Measurements from ENCODE around the gene PLXNA4. TPM values are rescaled to one million over a fixed set of nuclear protein-coding genes. Genes with fewer than 3 reads are reported as not detected.

PLXNA4 gene
- total and polyA plus RNA-seq, 4 donors: 0.63 to 4.6 (median 2.1) TPM

- Histone ChIP-seq H3K36me3 (ENCODE audit: control insufficient read depth in 4 of 4, insufficient read depth in 4 of 4, low read length in 4 of 4) (no peaks in the 10 kb centered on the region), H3K27me3 (ENCODE audit: control insufficient read depth in 3 of 3, insufficient read depth in 3 of 3, low read length in 2 of 3) (peaks cover 0 to 4% (median 2%) of the 10 kb centered on the region in 3 donors), H3K9me3 (ENCODE audit: control insufficient read depth in 4 of 4, insufficient read depth in 3 of 4, low read length in 3 of 4) (no peaks in the 10 kb centered on the region), H3K9ac (ENCODE audit: insufficient read depth in 1 of 2, low read length in 2 of 2) (no peak overlapping the region), H3K27ac (ENCODE audit: low read depth in 1 of 2, low read length in 1 of 2) (no peak overlapping the region), H3K4me3 (no peak overlapping the region), H3K4me1 (ENCODE audit: control insufficient read depth in 5 of 5, insufficient read depth in 5 of 5, low read length in 5 of 5) (peaks cover 0 to 22% (median 4%) of the 10 kb centered on the region in 5 donors)
- 80 to 82% methylated on average over 10 of the region's 10 CpGs for WGBS, 2 donors
- no peak for ATAC-seq (ENCODE audit: insufficient read depth, low FRiP score)
- no peak for DNase-seq
- no peak for TF ChIP-seq CTCF (IDR thresholded peaks at IDR 0.05; ENCODE audit: control extremely low read depth, extremely low read depth)
Measured at GRCh38 chr7:132400561-132401142, 175.6 kb downstream of the PLXNA4 start.

- Histone ChIP-seq H3K9ac (ENCODE audit: insufficient read depth in 1 of 2, low read length in 2 of 2) (no peak overlapping the region), H3K27me3 (ENCODE audit: control insufficient read depth in 3 of 3, insufficient read depth in 3 of 3, low read length in 2 of 3) (peaks cover 0 to 4% (median 2%) of the 10 kb centered on the region in 3 donors), H3K4me3 (no peak overlapping the region), H3K4me1 (ENCODE audit: control insufficient read depth in 5 of 5, insufficient read depth in 5 of 5, low read length in 5 of 5) (peaks cover 0 to 23% (median 6%) of the 10 kb centered on the region in 5 donors), H3K9me3 (ENCODE audit: control insufficient read depth in 4 of 4, insufficient read depth in 3 of 4, low read length in 3 of 4) (no peaks in the 10 kb centered on the region), H3K36me3 (ENCODE audit: control insufficient read depth in 4 of 4, insufficient read depth in 4 of 4, low read length in 4 of 4) (no peaks in the 10 kb centered on the region), H3K27ac (ENCODE audit: low read depth in 1 of 2, low read length in 1 of 2) (no peak overlapping the region)
- ATAC-seq (ENCODE audit: insufficient read depth, low FRiP score): no peak
- no peak for TF ChIP-seq CTCF (IDR thresholded peaks at IDR 0.05; ENCODE audit: control extremely low read depth, extremely low read depth)
- 88 to 91% methylated on average over 4 of the region's 4 CpGs for WGBS, 2 donors
- DNase-seq: no peak
Measured at GRCh38 chr7:132399367-132399766, 176.9 kb downstream of the PLXNA4 start.

- WGBS, 2 donors: 86 to 89% methylated on average over 14 of the region's 14 CpGs
- no peak overlapping the region for H3K27ac ChIP-seq (ENCODE audit: low read depth in 1 of 2, low read length in 1 of 2)
- no peaks in the 10 kb centered on the region for H3K9me3 ChIP-seq (ENCODE audit: control insufficient read depth in 4 of 4, insufficient read depth in 3 of 4, low read length in 3 of 4)
- no peaks in the 10 kb centered on the region for H3K36me3 ChIP-seq (ENCODE audit: control insufficient read depth in 4 of 4, insufficient read depth in 4 of 4, low read length in 4 of 4)
- H3K4me3 ChIP-seq: no peak overlapping the region
- ATAC-seq (ENCODE audit: insufficient read depth, low FRiP score) (no peak), DNase-seq (no peak)
- H3K4me1 ChIP-seq (ENCODE audit: control insufficient read depth in 5 of 5, insufficient read depth in 5 of 5, low read length in 5 of 5): peaks cover 0 to 27% (median 6%) of the 10 kb centered on the region in 5 donors
- H3K27me3 ChIP-seq (ENCODE audit: control insufficient read depth in 3 of 3, insufficient read depth in 3 of 3, low read length in 2 of 3): peaks cover 0 to 4% (median 2%) of the 10 kb centered on the region in 3 donors
- TF ChIP-seq CTCF (IDR thresholded peaks at IDR 0.05; ENCODE audit: control extremely low read depth, extremely low read depth): no peak
- H3K9ac ChIP-seq (ENCODE audit: insufficient read depth in 1 of 2, low read length in 2 of 2): no peak overlapping the region
Measured at GRCh38 chr7:132398253-132398925, 177.9 kb downstream of the PLXNA4 start.
